GF-D8 (cell line): Measurements from ENCODE around the gene KLRD1.
"Not testable (repeated sequence)": the region's sequence is repeated elsewhere in the genome, so short reads cannot be mapped to it uniquely, and the experiment has no call there.

Experiments
- DNase-seq: peaks from one replicate; lab custom pipeline; 2025; lab: John Stamatoyannopoulos, UW

Gene KLRD1

DNA sequence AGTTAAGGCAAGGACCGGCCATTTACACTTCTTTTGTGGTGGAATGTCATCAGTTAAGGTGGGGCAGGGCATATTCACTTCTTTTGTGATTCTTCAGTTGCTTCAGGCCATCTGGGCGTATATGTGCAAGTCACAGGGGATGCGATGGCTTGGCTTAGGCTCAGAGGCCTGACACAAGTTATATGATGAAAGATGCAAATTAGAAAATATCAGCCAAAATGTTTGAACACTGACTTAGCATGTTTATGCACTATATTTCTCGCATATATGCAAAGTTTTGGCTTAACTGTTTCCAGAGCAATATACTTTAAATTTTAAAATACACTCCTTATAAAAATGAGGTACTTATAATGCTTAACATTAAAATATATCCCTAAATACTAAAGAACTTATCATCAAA is 30.8 kb downstream of the KLRD1 start:
- not testable (repeated sequence) for DNase-seq

- no peak for DNase-seq
Observed at GRCh38 chr12:10339053-10339840, 31.6 kb downstream of the KLRD1 start.

- DNase-seq, result not testable (repeated sequence)
Observed at GRCh38 chr12:10340946-10341345, 33.3 kb downstream of the KLRD1 start.

DNA sequence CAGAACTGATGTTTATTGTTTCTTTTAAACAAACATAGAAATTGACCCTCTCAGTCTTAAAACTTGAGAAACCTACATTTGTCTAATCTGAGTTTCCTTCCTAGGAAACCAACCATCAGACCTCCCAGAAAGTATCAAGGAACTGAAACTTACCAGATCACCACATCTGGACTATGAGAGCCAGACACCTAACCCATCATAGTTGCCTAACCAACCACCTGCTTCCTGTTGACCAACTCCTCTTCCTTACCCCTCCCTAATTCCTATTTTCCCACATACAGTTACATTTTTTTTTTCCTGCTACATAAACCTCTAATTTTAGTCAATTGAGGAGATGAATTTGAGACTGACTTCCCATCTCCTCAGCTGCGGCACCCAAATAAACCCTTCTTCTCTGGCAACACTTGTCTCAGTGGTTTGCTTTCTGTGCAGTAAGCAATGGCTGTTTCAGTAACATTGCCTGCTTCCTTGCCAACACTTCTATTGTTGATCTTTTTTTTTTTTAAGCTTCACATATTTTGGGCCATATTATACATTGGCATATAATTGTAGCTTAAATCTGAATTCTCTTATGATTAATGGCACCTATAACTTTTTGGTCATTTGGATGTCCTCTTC is 34.3 kb downstream of the KLRD1 start:
- DNase-seq, result no peak

DNA sequence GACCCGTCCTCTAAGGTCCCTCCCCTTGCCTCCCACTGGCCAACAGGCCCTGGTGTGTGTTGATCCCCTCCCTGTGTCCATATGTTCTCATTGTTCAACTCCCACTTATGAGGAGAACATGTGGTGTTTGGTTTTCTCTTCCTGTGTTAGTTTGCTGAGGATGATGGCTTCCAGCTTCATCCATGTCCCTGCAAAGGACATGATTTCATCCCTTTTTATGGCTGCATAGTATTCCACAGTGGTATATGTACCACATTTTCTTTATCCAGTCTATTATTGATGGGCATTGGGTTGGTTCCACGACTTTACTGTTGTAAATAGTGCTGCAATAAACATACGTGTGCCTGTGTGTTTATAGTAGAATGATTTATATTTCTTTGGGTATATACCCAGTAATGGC is 43.8 kb downstream of the KLRD1 start:
- not testable (repeated sequence) for DNase-seq

DNA sequence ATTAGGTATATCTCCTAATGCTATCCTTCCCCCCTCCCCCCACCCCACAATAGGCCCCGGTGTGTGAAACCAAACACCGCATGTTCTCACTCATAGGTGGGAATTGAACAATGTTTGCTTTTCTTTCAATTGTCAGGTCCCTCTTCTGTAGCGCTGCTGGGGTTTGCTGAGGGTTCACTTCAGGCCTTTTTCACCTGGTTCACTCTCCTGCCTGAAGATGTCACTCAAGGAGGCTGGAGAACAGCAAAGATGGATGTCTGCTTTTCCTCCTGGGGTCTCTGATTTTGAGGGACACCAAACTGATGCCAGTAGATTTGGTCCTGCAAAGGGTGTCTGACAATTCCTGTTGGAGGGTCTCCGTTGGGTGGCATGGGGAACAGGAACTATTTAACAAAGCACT is 46.4 kb downstream of the KLRD1 start:
- DNase-seq, result no peak

DNA sequence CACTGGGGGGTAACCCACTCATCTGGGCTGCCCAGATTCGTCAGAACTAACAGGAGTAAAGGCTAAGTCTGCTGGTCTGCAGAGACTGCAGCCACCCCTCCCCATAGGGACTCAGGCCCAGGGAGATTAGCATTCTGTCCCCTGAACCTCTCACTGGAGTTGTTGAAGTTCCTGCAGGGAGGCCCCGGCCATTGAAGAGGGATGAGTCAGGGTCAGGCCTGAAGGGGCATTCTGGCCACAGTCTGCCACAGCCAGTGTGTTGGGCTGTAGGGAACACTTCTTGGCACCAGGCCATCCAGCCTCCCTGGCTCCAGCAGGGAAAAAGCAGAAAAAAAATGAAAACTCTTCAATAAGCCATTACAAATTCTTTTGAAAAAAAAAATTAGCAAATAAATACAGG is 46.8 kb downstream of the KLRD1 start:
- DNase-seq, result no peak

DNA sequence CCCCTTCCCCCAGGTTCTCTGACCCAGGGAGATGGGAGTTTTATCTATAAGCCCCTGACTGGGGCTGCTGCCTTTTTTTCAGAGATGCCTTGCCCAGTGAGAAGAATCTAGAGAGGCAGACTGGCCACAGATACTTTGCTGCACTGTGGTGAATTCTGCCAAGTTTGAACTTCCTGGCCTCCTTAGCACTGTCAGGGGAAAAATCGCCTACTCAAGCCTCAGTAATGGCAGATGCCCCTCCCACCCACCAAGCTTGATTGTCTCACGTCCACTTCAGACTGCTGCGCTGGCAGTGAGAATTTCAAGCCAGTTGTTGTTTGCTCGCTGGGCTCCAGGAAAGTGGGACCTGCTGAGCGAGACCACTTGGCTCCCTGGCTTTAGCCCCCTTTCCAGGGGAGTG is 50.5 kb downstream of the KLRD1 start:
- no peak for DNase-seq

GRCh38 chr12:10358969-10359368 is 51.3 kb downstream of the KLRD1 start:
- DNase-seq, result no peak

- DNase-seq, result no peak
Observed at GRCh38 chr12:10361084-10361483, 53.4 kb downstream of the KLRD1 start.

GRCh38 chr12:10361622-10362021 is 54.0 kb downstream of the KLRD1 start:
- DNase-seq, result no peak

DNA sequence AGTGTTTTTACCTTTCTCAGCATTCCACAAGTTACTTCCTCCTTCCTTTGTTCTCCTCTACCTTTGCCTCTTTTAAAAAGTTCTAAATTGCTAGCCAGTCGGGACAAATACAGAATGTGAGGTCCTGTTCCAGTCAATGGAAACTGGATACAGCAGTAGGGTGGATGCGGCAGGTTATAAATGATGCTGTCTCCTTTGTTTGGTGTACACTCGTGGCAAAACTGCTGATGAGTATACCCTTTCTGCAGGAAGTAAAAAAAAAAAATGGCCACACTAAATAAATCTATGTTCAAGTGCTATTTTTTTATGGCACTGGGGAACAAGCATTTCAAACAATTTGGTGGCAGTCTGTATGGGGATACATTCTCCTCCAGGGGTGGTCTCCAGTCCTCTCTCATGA is 54.7 kb downstream of the KLRD1 start:
- DNase-seq, result no peak

DNA sequence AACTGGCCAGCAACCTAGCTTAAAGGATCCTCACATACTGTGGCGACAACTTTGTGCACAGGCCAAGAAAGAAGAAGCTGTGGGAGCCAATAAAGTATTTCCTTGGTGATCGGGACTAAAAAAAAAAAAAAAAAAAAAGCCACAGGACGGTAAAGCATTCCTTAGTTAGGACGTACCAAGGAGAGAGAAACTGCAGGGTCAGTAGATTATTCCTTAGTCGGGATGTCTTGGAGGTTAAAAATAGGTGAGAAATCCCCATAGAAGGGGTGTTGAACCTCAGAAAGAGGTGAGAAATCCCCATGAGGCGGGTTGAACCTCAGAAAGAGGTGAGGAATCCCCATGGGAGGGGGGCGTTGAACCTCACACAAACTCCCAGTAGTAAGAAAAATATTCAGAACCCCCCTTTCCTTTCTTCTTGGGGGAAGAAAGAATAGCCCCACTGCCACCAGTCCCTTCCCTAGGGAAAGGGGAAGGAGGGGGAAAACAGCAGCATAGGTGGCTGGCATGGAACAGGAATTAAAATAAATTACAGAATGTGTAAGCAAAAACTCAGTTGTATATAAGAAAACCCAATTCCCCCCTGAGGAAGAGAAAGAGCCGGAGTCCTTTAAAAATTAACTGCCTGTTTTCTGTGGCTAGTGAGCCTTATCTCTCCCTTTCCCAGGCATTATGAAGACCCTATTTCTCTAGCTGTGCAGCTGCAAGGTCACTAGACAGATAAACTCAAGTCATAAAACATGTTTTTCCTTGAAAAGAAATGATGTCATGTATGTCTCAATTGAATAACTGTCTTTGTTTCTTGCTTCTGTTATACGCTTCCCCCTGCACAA is 55.4 kb downstream of the KLRD1 start:
- DNase-seq, result no peak

GRCh38 chr12:10363658-10363913 is 55.9 kb downstream of the KLRD1 start:
- DNase-seq, result no peak

DNA sequence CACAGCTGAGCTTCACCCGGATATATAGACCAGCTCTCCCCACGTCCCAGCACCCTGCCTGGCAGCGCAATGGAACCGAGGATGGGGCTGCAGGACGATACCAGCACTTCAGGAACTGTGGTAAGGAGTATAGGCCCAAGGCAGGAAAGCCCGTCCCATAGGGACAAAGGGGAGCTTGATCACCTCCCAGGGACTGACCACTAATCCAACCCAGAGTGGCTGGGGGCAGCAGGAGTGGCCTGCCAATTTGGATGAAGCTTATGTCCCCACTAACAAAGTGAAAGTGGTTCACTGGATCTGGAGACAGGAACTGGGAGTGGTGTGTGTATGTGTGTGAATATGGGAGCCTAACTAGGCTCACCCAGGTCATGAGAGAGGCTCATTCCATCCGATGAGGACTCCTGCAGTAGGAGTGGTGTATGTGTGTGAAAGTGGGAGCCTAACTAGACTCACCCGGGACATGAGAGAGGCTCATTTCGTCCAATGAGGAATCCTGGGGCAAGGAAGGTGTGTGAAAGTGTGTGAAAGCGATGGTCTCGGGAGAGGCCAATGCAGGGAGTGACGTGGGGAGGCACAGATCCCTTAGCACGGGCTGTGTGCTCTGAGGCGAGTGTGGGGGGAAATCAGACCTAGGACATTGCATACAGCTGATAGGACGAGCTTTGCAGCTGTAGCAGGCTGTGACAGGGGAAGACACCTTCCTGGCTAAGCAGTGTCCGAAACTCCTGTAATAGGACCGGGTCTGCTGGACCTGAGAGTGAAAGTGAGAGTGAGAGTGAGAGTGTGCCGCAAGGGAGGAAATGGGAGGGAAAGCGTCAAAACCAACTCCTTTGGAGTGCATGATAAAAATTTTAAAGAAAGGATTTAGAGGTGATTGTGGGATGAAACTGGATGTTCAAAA is 56.5 kb downstream of the KLRD1 start:
- DNase-seq, result no peak

- DNase-seq, result no peak
Observed at GRCh38 chr12:10364815-10365622, 57.3 kb downstream of the KLRD1 start.

GRCh38 chr12:10365696-10366405 is 58.2 kb downstream of the KLRD1 start:
- DNase-seq, result no peak

GRCh38 chr12:10366875-10367274 is 59.2 kb downstream of the KLRD1 start:
- DNase-seq, result peak; percentile 17

DNA sequence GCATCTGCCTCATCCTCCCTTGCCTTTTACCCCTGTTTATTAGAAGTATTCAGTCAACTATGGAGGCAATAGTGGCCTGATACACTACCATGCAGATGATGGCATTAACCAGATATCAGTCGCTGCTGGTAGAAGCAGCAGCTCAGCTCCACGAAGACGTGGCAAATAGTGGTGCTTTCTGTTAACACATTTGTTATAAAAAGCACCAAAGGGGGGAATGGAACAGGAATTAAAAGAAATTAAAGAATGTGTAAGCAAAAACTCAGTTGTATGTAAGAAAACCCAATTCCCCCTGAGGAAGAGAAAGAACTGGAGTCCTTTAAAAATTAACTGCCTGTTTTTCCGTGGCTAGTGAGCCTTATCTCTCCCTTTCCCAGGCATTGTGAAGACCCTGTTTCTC is 60.0 kb downstream of the KLRD1 start:
- not testable (repeated sequence) for DNase-seq
